K562 (cell line): ENCODE results near the gene NUDCD3. TPM values are rescaled to one million over a fixed set of nuclear protein-coding genes. Genes with fewer than 3 reads are reported as not detected.
A peak's percentile ranks its signal among the peaks of the same experiment; 100 is the strongest.

Experiments used
- CBFA2T3 ChIP-seq: fragments of 450-650 bp; IDR thresholded peaks from 2 replicates; pipeline ENCODE4 v1.6.1; 2017
- DLX4 ChIP-seq: fragments of 250-450 bp; sonication (Bioruptor Pico); IDR thresholded peaks from 2 replicates; pipeline ENCODE4 v1.6.1; 2021; ENCODE audit warnings: mild to moderate bottlenecking
- FUS ChIP-seq: fragments of 200-400 bp; formaldehyde crosslinking; optimal IDR thresholded peaks from 2 replicates; pipeline ENCODE3; 2017; ENCODE audit warnings: low read depth, low read length
- HLTF ChIP-seq: fragments of 450-650 bp; IDR thresholded peaks from 2 replicates; pipeline ENCODE4 v1.6.1; 2016
- HMG20A ChIP-seq: fragments of 450-650 bp; formaldehyde crosslinking; conservative IDR thresholded peaks from 2 replicates; pipeline ENCODE4 v1.4.0; 2020; ENCODE audit warnings: mild to moderate bottlenecking, mixed read lengths
- KLF13 ChIP-seq: fragments of 450-650 bp; IDR thresholded peaks from 2 replicates; pipeline ENCODE4 v1.6.1; 2016; ENCODE audit warnings: missing genetic modification characterization, low read depth, mild to moderate bottlenecking, missing compliant biosample characterization, moderate library complexity, borderline replicate concordance
- NONO ChIP-seq, 2 experiments: fragments of 200-400 bp in 1 of 2; fragments of 450-650 bp in 1 of 2; formaldehyde crosslinking in 1 of 2; IDR thresholded peaks; 2 replicates each; pipeline ENCODE4 v1.6.1; 2017; ENCODE audit warnings: low read depth in 2 of 2, mild to moderate bottlenecking in 2 of 2, moderate library complexity in 2 of 2, low read length in 1 of 2
- NR4A1 ChIP-seq, 2 experiments: fragments of 250-450 bp in 1 of 2; fragments of 450-650 bp in 1 of 2; sonication (Bioruptor Pico) in 1 of 2; IDR thresholded peaks; 2 replicates each; pipeline versions ENCODE4 v1.4.0 to v1.6.1; 2016 to 2020; ENCODE audit warnings: mild to moderate bottlenecking in 2 of 2, missing compliant biosample characterization in 1 of 2, missing genetic modification characterization in 1 of 2, moderate library complexity in 1 of 2
- PATZ1 ChIP-seq: fragments of 250-450 bp; sonication (Bioruptor Pico); IDR thresholded peaks from 2 replicates; pipeline ENCODE4 v1.5.0; 2020; ENCODE audit warnings: mild to moderate bottlenecking, borderline replicate concordance
- TFAM ChIP-seq: fragments of 250-450 bp; sonication (Bioruptor Pico); conservative IDR thresholded peaks from 2 replicates; pipeline ENCODE4 v1.5.0; 2021; ENCODE audit warnings: mild to moderate bottlenecking, moderate library complexity
- ZBTB7A ChIP-seq: IDR thresholded peaks from 2 replicates; pipeline ENCODE4 v1.6.1; 2011; ENCODE audit warnings: low read depth, mild to moderate bottlenecking, low read length, moderate library complexity, borderline replicate concordance; ENCODE audit not compliant: control insufficient read depth
- ZC3H4 ChIP-seq: sonication (generic); formaldehyde crosslinking; IDR thresholded peaks from 2 replicates; pipeline ENCODE4 v1.9.0; 2021; ENCODE audit warnings: missing genetic modification reagents, borderline replicate concordance
- ZNF766 ChIP-seq: fragments of 200-800 bp; sonication (Bioruptor generic); conservative IDR thresholded peaks from 2 replicates; pipeline ENCODE4 v1.6.1; 2016; ENCODE audit warnings: missing genetic modification characterization, missing compliant biosample characterization
- ZNF79 ChIP-seq: fragments of 250-450 bp; sonication (Bioruptor Pico); IDR thresholded peaks from 2 replicates; pipeline ENCODE4 v1.4.0; 2020; ENCODE audit warnings: low read depth, mild to moderate bottlenecking, moderate library complexity
- polyA plus RNA-seq, 8 experiments: library from polyadenylated mRNA; depleted of rRNA in 4 of 8; stranded (reverse) in 5 of 8; unstranded in 3 of 8; fragments of >200 nt; fragmentation: Nextera tagmentation in 2 of 8; fragmentation: Illumina TruSeq in 1 of 8; extraction: Ambion mirVana in 2 of 8; extraction: Trizol in 1 of 8; gene quantifications; 2 replicates each; pipeline versions ENCODE4 v1.2.1 to v1.2.3, GENCODE V29; 2011 to 2014; ENCODE audit warnings: inconsistent platforms in 1 of 8, missing spikeins in 1 of 8
- total RNA-seq, 7 experiments: library from RNA; depleted of rRNA in 6 of 7; stranded (reverse); fragments of >200 nt in 6 of 7; fragmentation: Illumina TruSeq in 2 of 7; extraction: Trizol in 2 of 7; gene quantifications; 2 replicates each; pipeline versions ENCODE4 v1.2.1 to v1.2.3, GENCODE V29; 2011 to 2021; ENCODE audit warnings: low replicate concordance in 1 of 7
- TF ChIP-seq, protein P1 (sequence below): fragments of 200-800 bp; sonication (Bioruptor generic); IDR thresholded peaks from 2 replicates; pipeline ENCODE4 v1.6.1; 2016; ENCODE audit warnings: missing genetic modification characterization, missing compliant biosample characterization
- TF ChIP-seq, protein P2 (sequence below): IDR thresholded peaks from 2 replicates; pipeline ENCODE4 v1.6.1; 2011; ENCODE audit not compliant: insufficient read length; ENCODE audit errors: extremely low read depth

NUDCD3 gene
- total and polyA plus RNA-seq, 9 of the 15 experiments (the other 6 are each of a cell fraction or from before 2014, with no cell fraction given): 24.8 to 64.2 (median 42.6) TPM

- 0 out of 2 replicates have a peak, but pooled peaks have one; percentile 50 for TF ChIP-seq NR4A1 (CRISPR knock-in tag; IDR thresholded peaks at IDR 0.05)
- peak; percentile 60; the same call in 1 of the 2 replicates for TF ChIP-seq NR4A1 (tag; IDR thresholded peaks at IDR 0.05)
- peak; percentile 49; the same call in 1 of the 2 replicates for TF ChIP-seq HLTF
- peak; percentile 74 for TF ChIP-seq KLF13
- peak in 1 of 2 experiments; percentile 57; a peak in 3 of 4 replicates for TF ChIP-seq NONO (IDR thresholded peaks at IDR 0.05; ENCODE audit: low read depth in 2 of 2, low read length in 1 of 2)
- TF ChIP-seq, protein P1, sequence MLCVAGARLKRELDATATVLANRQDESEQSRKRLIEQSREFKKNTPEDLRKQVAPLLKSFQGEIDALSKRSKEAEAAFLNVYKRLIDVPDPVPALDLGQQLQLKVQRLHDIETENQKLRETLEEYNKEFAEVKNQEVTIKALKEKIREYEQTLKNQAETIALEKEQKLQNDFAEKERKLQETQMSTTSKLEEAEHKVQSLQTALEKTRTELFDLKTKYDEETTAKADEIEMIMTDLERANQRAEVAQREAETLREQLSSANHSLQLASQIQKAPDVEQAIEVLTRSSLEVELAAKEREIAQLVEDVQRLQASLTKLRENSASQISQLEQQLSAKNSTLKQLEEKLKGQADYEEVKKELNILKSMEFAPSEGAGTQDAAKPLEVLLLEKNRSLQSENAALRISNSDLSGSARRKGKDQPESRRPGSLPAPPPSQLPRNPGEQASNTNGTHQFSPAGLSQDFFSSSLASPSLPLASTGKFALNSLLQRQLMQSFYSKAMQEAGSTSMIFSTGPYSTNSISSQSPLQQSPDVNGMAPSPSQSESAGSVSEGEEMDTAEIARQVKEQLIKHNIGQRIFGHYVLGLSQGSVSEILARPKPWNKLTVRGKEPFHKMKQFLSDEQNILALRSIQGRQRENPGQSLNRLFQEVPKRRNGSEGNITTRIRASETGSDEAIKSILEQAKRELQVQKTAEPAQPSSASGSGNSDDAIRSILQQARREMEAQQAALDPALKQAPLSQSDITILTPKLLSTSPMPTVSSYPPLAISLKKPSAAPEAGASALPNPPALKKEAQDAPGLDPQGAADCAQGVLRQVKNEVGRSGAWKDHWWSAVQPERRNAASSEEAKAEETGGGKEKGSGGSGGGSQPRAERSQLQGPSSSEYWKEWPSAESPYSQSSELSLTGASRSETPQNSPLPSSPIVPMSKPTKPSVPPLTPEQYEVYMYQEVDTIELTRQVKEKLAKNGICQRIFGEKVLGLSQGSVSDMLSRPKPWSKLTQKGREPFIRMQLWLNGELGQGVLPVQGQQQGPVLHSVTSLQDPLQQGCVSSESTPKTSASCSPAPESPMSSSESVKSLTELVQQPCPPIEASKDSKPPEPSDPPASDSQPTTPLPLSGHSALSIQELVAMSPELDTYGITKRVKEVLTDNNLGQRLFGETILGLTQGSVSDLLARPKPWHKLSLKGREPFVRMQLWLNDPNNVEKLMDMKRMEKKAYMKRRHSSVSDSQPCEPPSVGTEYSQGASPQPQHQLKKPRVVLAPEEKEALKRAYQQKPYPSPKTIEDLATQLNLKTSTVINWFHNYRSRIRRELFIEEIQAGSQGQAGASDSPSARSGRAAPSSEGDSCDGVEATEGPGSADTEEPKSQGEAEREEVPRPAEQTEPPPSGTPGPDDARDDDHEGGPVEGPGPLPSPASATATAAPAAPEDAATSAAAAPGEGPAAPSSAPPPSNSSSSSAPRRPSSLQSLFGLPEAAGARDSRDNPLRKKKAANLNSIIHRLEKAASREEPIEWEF (CRISPR knock-in tag): no peak
- TF ChIP-seq CBFA2T3: no peak; the same call in 1 of the 2 replicates
- no peak for TF ChIP-seq ZNF79
- peak; percentile 54; the same call in 1 of the 2 replicates for TF ChIP-seq ZBTB7A
- no peak for TF ChIP-seq DLX4 (CRISPR knock-in tag)
- TF ChIP-seq FUS: no peak
- TF ChIP-seq, protein P2, sequence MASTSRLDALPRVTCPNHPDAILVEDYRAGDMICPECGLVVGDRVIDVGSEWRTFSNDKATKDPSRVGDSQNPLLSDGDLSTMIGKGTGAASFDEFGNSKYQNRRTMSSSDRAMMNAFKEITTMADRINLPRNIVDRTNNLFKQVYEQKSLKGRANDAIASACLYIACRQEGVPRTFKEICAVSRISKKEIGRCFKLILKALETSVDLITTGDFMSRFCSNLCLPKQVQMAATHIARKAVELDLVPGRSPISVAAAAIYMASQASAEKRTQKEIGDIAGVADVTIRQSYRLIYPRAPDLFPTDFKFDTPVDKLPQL: no peak
- TF ChIP-seq HMG20A (CRISPR knock-in tag): no peak
- peak; percentile 70; the same call in 1 of the 2 replicates for TF ChIP-seq ZNF766 (CRISPR knock-in tag)
- no peak for TF ChIP-seq TFAM
- TF ChIP-seq PATZ1: no peak
- TF ChIP-seq ZC3H4: no peak
Observed at GRCh38 chr7:44490351-44491200, at the start of gene NUDCD3 (continued).
